ENCODE results near the gene CMSS1.
"Not testable (repeated sequence)": the region's sequence is repeated elsewhere in the genome, so short reads cannot be mapped to it uniquely, and the experiment has no call there.

Gene CMSS1

GRCh38 chr3:100043271-100043670, 225.6 kb downstream of the CMSS1 start:
- FAIRE-seq, result no peak
- no peak for DNase-seq (ENCODE audit: insufficient read length)
- no peak for TF ChIP-seq POLR2AphosphoS5 (IDR thresholded peaks at IDR 0.05; ENCODE audit: low read depth, low read length)
- TF ChIP-seq POLR2A (IDR thresholded peaks at IDR 0.05; ENCODE audit: low read depth, low read length), result no peak
- TF ChIP-seq TAF1 (IDR thresholded peaks at IDR 0.05; ENCODE audit: borderline replicate concordance, low read depth, low read length), result no peak

DNA sequence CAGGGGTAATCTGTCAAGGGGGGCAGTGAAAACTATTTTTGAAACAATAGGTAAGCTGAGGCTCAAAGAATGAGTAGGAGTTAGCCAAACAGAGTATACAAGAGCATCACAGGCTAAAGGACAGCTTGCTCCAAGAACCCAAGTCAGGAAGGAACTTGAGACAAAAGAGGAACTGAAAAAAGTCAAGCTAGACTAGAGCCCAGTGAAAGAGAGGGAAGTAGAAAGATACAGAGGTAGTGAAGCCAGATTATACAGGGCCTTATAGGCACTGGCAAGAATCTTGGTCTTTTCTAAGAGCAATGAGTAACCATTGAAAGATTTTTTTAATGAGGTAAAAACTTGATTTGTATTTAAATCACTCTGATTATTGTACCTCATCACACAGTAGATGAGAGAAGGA, 226.7 kb downstream of the CMSS1 start:
- DNase-seq (ENCODE audit: insufficient read length) (peak; percentile 24), FAIRE-seq (peak; percentile 87)
- TF ChIP-seq TAF1 (IDR thresholded peaks at IDR 0.05; ENCODE audit: borderline replicate concordance, low read depth, low read length) (no peak), POLR2AphosphoS5 (IDR thresholded peaks at IDR 0.05; ENCODE audit: low read depth, low read length) (no peak), POLR2A (IDR thresholded peaks at IDR 0.05; ENCODE audit: low read depth, low read length) (no peak)

GRCh38 chr3:100045696-100046095, 228.0 kb downstream of the CMSS1 start:
- DNase-seq (ENCODE audit: insufficient read length) (no peak), FAIRE-seq (no peak)
- no peak for TF ChIP-seq TAF1 (IDR thresholded peaks at IDR 0.05; ENCODE audit: borderline replicate concordance, low read depth, low read length)
- TF ChIP-seq POLR2AphosphoS5 (IDR thresholded peaks at IDR 0.05; ENCODE audit: low read depth, low read length), result no peak
- TF ChIP-seq POLR2A (IDR thresholded peaks at IDR 0.05; ENCODE audit: low read depth, low read length), result no peak

DNA sequence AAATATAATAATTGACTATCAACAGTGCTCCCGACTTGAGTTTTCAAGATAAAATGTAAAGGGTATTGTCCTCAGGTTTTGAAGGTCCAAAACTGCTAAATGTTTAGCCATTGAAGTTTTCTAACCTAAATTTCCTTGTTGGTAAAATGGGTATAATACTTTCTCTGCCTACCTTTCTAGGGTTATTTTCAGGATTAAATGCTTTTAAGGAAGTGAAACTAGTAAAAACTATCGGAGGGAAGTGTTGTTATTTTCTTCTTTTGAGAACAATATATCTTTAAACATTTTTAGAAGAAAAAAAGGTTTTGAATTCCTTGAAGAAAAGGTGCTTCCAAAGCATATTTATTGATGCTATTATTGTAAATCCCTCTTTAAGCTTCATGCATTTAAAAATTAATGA, 229.3 kb downstream of the CMSS1 start:
- FAIRE-seq (no peak), DNase-seq (ENCODE audit: insufficient read length) (no peak)
- TF ChIP-seq POLR2A (IDR thresholded peaks at IDR 0.05; ENCODE audit: low read depth, low read length), result no peak
- no peak for TF ChIP-seq TAF1 (IDR thresholded peaks at IDR 0.05; ENCODE audit: borderline replicate concordance, low read depth, low read length)
- no peak for TF ChIP-seq POLR2AphosphoS5 (IDR thresholded peaks at IDR 0.05; ENCODE audit: low read depth, low read length)

DNA sequence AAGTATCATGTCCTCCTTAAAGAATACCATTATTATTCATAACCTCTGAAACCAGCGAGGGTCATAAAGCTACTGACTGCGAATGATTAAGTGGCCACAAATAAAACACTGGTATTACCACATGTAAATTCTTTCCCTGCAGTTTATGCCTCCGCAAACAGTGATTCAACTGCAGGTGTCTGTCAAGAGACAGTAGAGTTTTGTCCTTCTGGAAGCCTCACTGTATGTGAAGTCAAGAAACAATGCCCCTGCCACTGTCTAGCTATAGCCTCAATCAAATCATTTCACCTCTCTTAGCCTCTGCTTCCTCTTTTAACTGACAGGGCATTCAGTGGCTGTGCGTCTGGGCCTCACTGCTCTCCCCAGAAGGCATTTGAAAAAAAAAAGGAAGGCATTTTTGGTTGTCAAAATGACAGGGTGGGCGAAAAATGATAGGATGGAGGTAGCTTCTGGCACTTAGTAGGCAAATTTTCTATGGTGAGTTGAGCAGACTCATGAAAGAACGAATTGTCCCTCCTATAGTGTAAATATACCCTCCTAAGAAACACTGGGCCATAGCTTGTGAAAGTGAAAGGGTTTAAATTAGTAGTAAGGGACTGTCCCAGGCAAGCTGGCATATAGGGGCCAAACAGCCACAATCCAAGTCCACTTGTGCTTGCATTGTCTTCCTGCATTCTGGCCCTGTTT, 229.9 kb downstream of the CMSS1 start:
- TF ChIP-seq TAF1 (IDR thresholded peaks at IDR 0.05; ENCODE audit: borderline replicate concordance, low read depth, low read length) (no peak), POLR2AphosphoS5 (IDR thresholded peaks at IDR 0.05; ENCODE audit: low read depth, low read length) (0 out of 2 replicates have a peak, but pooled peaks have one; percentile 22)
- FAIRE-seq (peak; percentile 94), DNase-seq (ENCODE audit: insufficient read length) (peak; percentile 11)

GRCh38 chr3:100048248-100048647, 230.6 kb downstream of the CMSS1 start:
- TF ChIP-seq POLR2A (IDR thresholded peaks at IDR 0.05; ENCODE audit: low read depth, low read length) (no peak), TAF1 (IDR thresholded peaks at IDR 0.05; ENCODE audit: borderline replicate concordance, low read depth, low read length) (no peak), POLR2AphosphoS5 (IDR thresholded peaks at IDR 0.05; ENCODE audit: low read depth, low read length) (no peak)
- FAIRE-seq (peak; percentile 27), DNase-seq (ENCODE audit: insufficient read length) (no peak)

DNA sequence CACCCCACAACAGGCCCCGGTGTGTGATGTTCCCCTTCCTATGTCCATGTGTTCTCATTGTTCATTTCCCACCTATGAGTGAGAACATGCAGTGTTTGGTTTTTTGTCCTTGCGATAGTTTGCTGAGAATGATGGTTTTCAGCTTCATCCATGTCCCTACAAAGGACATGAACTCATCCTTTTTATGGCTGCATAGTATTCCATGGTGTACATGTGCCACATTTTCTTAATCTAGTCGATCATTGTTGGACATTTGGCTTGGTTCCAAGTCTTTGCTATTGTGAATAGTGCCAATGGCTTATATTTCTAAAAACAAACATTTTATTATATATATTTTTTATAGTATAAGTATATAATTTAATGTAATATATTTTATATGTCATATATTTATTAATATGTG, 233.9 kb downstream of the CMSS1 start:
- DNase-seq (ENCODE audit: insufficient read length); FAIRE-seq: not testable (repeated sequence)

DNA sequence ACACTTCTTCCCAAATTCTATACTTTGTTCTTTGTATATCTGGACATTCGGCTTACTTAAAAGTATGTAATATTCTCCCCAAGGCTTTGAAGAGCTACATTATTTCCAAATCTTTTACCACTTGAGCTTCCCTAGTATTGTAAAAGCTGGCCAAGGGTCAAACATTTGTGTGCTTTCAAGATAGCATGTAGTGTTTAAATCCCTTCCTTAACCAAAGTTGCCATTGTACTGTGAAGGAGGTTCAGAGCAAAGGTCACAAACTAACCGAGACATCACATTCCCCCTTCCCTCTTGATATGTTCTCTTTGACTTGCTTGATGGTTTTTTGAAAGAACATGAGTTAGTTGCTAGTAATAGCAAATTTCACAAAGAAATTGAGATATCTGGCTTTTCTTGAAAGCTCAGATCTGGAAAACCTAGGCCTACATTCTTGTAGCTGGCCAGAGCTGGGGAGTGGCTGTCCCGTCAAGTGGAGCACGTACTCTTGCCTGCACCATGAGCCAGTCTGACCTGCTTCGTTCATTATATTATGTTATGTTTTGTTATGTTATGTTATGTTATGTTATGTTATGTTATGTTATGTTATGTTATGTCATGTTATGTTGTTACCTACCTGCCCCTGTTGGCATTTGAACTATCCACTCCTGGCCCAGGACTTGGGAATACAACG, 236.4 kb downstream of the CMSS1 start:
- TF ChIP-seq POLR2A (IDR thresholded peaks at IDR 0.05; ENCODE audit: low read depth, low read length), result no peak
- TF ChIP-seq POLR2AphosphoS5 (IDR thresholded peaks at IDR 0.05; ENCODE audit: low read depth, low read length), result no peak
- TF ChIP-seq TAF1 (IDR thresholded peaks at IDR 0.05; ENCODE audit: borderline replicate concordance, low read depth, low read length), result no peak
- DNase-seq (ENCODE audit: insufficient read length) (no peak), FAIRE-seq (no peak)

- DNase-seq (ENCODE audit: insufficient read length) (no peak), FAIRE-seq (no peak)
- no peak for TF ChIP-seq POLR2A (IDR thresholded peaks at IDR 0.05; ENCODE audit: low read depth, low read length)
- no peak for TF ChIP-seq POLR2AphosphoS5 (IDR thresholded peaks at IDR 0.05; ENCODE audit: low read depth, low read length)
- no peak for TF ChIP-seq TAF1 (IDR thresholded peaks at IDR 0.05; ENCODE audit: borderline replicate concordance, low read depth, low read length)
Observed at GRCh38 chr3:100057716-100058575, 240.3 kb downstream of the CMSS1 start.

DNA sequence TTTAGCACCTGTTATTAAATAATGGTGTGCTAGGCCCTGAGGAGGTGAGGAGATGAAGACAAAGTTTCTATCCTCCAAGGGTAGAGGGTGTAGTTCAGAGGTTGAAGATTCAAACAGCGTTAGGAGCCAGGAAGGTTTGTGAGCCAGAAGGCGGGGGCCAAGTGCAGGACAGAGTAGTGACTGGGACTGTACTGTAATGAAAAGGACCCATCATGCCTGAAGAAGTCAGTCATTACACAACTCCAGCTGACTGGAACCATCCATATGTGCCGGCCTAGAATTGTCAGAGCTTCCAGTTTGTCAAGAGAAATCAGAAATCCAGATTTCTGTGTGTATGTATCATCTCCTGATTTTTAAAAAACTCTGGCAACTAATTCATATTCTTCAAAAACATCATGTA, 241.8 kb downstream of the CMSS1 start:
- FAIRE-seq, result no peak
- TF ChIP-seq POLR2AphosphoS5 (IDR thresholded peaks at IDR 0.05; ENCODE audit: low read depth, low read length), result no peak
- no peak for TF ChIP-seq POLR2A (IDR thresholded peaks at IDR 0.05; ENCODE audit: low read depth, low read length)
- no peak for TF ChIP-seq TAF1 (IDR thresholded peaks at IDR 0.05; ENCODE audit: borderline replicate concordance, low read depth, low read length)
- no peak for DNase-seq (ENCODE audit: insufficient read length)

GRCh38 chr3:100060685-100061484, 243.2 kb downstream of the CMSS1 start:
- DNase-seq (ENCODE audit: insufficient read length) (no peak), FAIRE-seq (no peak)
- TF ChIP-seq TAF1 (IDR thresholded peaks at IDR 0.05; ENCODE audit: borderline replicate concordance, low read depth, low read length), result no peak
- no peak for TF ChIP-seq POLR2AphosphoS5 (IDR thresholded peaks at IDR 0.05; ENCODE audit: low read depth, low read length)
- TF ChIP-seq POLR2A (IDR thresholded peaks at IDR 0.05; ENCODE audit: low read depth, low read length), result no peak
